Transverse colon (tissue), 4 donors: ENCODE data around the gene LIPI. TPM values are rescaled to one million over a fixed set of nuclear protein-coding genes. Genes with fewer than 3 reads are reported as not detected.
A peak's percentile ranks its signal among the peaks of the same experiment; 100 is the strongest.

Source experiments
- DNase-seq: peaks from one replicate; pipeline ENCODE4 v3.0.0-alpha.2; 2019
- H3K27ac ChIP-seq, 4 donors: fragments of 200-600 bp; sonication (generic); 2 replicates each; pipeline ENCODE4 v1.5.1; 2016 to 2018; ENCODE audit warnings: inconsistent platforms in 4 of 4
- H3K27me3 ChIP-seq: fragments of 200-600 bp; sonication (generic); 2 replicates; pipeline ENCODE4 v1.5.1; 2017; ENCODE audit warnings: inconsistent platforms
- H3K36me3 ChIP-seq, 4 donors: fragments of 200-600 bp; sonication (generic); 2 replicates each; pipeline ENCODE4 v1.5.1; 2017 to 2019; ENCODE audit warnings: inconsistent platforms in 4 of 4
- H3K4me1 ChIP-seq, 4 donors: fragments of 200-600 bp; sonication (generic); 2 replicates each; pipeline ENCODE4 v1.5.1; 2017 to 2020; ENCODE audit warnings: inconsistent platforms in 4 of 4
- H3K4me3 ChIP-seq, 4 donors: fragments of 200-600 bp; sonication (generic); 1 replicate in 1 of 4; 2 replicates in 3 of 4; pipeline versions ENCODE4 v1.5.1 to v1.6.1; 2017 to 2019; ENCODE audit warnings: inconsistent platforms in 4 of 4
- H3K9me3 ChIP-seq, 2 donors: fragments of 200-600 bp; sonication (generic); 2 replicates each; pipeline ENCODE4 v1.5.1; 2017 to 2019; ENCODE audit warnings: inconsistent platforms in 2 of 2
- CTCF ChIP-seq, 5 experiments: fragments of 200-600 bp in 3 of 5; fragments of 450-650 bp in 2 of 5; sonication (generic) in 3 of 5; IDR thresholded peaks; 1 replicate in 2 of 5; 2 replicates in 3 of 5; pipeline ENCODE4 v1.5.1; 2016 to 2017; ENCODE audit warnings: antibody characterized with exemption in 5 of 5, inconsistent platforms in 3 of 5, mild to moderate bottlenecking in 2 of 5, moderate library complexity in 1 of 5
- EP300 ChIP-seq: sonication (generic); formaldehyde crosslinking; IDR thresholded peaks from one replicate; pipeline ENCODE4 v1.6.1; 2017; ENCODE audit warnings: antibody characterized with exemption, low read depth
- POLR2A ChIP-seq: fragments of 450-650 bp; IDR thresholded peaks from one replicate; pipeline ENCODE4 v1.6.1; 2016; ENCODE audit warnings: antibody characterized with exemption, mild to moderate bottlenecking, moderate library complexity
- POLR2AphosphoS5 ChIP-seq, 3 donors: sonication (generic); formaldehyde crosslinking; IDR thresholded peaks; one replicate each; pipeline ENCODE4 v1.6.1; 2016; ENCODE audit warnings: antibody characterized with exemption in 3 of 3
- WGBS, 2 donors: methylation state at CpG; one replicate each; pipeline ENCODE4 v1.1.5; 2018; ENCODE audit warnings: low coverage in 1 of 2; 5-methylcytosine and 5-hydroxymethylcytosine counted together
- in situ Hi-C, 4 donors: fragments of 200-750 bp; cut with MboI; loops; one replicate each; pipeline versions ENCODE4 v1.15.0 to v1.15.1; 2017; ENCODE audit warnings: low sequenced_read_pairs in 3 of 4, low pct_ligation_motif_present in 1 of 4, low pct_unique_long_range_greater_than_20kb in 1 of 4
- intact Hi-C: fragments of 100-400 bp; cut with DNase I; formaldehyde crosslinking; loops from one replicate; pipeline ENCODE4 v1.15.1; 2023; ENCODE audit warnings: low total_unique reads
- total RNA-seq, 4 donors: library from RNA; depleted of rRNA; stranded (reverse); fragments of >200 nt; gene quantifications; one replicate each; pipeline ENCODE4 v1.1.0, GENCODE V29; 2016

LIPI gene
- total RNA-seq, 4 donors from 2014 or later = not detected

- Histone ChIP-seq H3K9me3 (no peaks in the 10 kb centered on the region), H3K36me3 (no peaks in the 10 kb centered on the region), H3K27ac (no peak overlapping the region), H3K4me1 (no peaks in the 10 kb centered on the region), H3K4me3 (no peak overlapping the region), H3K27me3 (no peaks in the 10 kb centered on the region)
- DNase-seq = no peak
- TF ChIP-seq CTCF (IDR thresholded peaks at IDR 0.05) (no peak), EP300 (no peak), POLR2A (no peak), POLR2AphosphoS5 (IDR thresholded peaks at IDR 0.05) (no peak)
- intact Hi-C loops (no loop called here), in situ Hi-C loops (no loop called here)
Observed at GRCh38 chr21:14143999-14144398, 66.8 kb downstream of the LIPI start.

GRCh38 chr21:14124266-14124665 lies 86.5 kb downstream of the LIPI start:
- no peaks in the 10 kb centered on the region for H3K36me3 ChIP-seq
- H3K4me3 ChIP-seq = no peak overlapping the region
- TF ChIP-seq POLR2AphosphoS5 (IDR thresholded peaks at IDR 0.05) (no peak), POLR2A (no peak), CTCF (IDR thresholded peaks at IDR 0.05) (no peak), EP300 (no peak)
- 84 to 95% methylated on average over 7 of the region's 7 CpGs for WGBS, 2 donors
- H3K4me1 ChIP-seq = no peaks in the 10 kb centered on the region
- no peaks in the 10 kb centered on the region for H3K9me3 ChIP-seq
- DNase-seq = no peak
- intact Hi-C loops = no loop called here
- in situ Hi-C loops = no loop called here
- no peaks in the 10 kb centered on the region for H3K27me3 ChIP-seq
- no peak overlapping the region for H3K27ac ChIP-seq

GRCh38 chr21:14121719-14122118 lies 89.0 kb downstream of the LIPI start:
- H3K4me1 ChIP-seq = no peaks in the 10 kb centered on the region
- intact Hi-C loops (no loop called here), in situ Hi-C loops (no loop called here)
- 73 to 100% methylated on average over 4 to 5 of the region's 5 CpGs for WGBS, 2 donors
- H3K36me3 ChIP-seq = no peaks in the 10 kb centered on the region
- no peak for TF ChIP-seq POLR2AphosphoS5 (IDR thresholded peaks at IDR 0.05)
- TF ChIP-seq POLR2A = no peak
- TF ChIP-seq EP300 = no peak
- no peak for TF ChIP-seq CTCF (IDR thresholded peaks at IDR 0.05)
- H3K9me3 ChIP-seq = no peaks in the 10 kb centered on the region
- no peak overlapping the region for H3K4me3 ChIP-seq
- no peak overlapping the region for H3K27ac ChIP-seq
- DNase-seq = no peak
- H3K27me3 ChIP-seq = no peaks in the 10 kb centered on the region

- no peaks in the 10 kb centered on the region for H3K4me1 ChIP-seq
- H3K36me3 ChIP-seq = no peaks in the 10 kb centered on the region
- no peaks in the 10 kb centered on the region for H3K9me3 ChIP-seq
- no peak overlapping the region for H3K4me3 ChIP-seq
- TF ChIP-seq POLR2A (no peak), CTCF (IDR thresholded peaks at IDR 0.05) (peak; percentile 39 to 63 (median 58))
- intact Hi-C loops = no loop called here
- DNase-seq = peak; percentile 57
- H3K27me3 ChIP-seq = no peaks in the 10 kb centered on the region
- 38 to 75% methylated on average over 1 to 4 of the region's 4 CpGs for WGBS, 2 donors
- H3K27ac ChIP-seq = no peak overlapping the region
- in situ Hi-C loops = no loop called here
Observed at GRCh38 chr21:14120091-14120734, 90.5 kb downstream of the LIPI start.
